K562 (cell line): Measurements from ENCODE around the gene SOX30. TPM values are rescaled to one million over a fixed set of nuclear protein-coding genes. Genes with fewer than 3 reads are reported as not detected.

ENCODE experiments used
- ATAC-seq: fragments of 200-7000 bp; cut with Tn5 transposase; 3 replicates; pipeline ENCODE4 v1.9.1; 2020; ENCODE audit warnings: moderate library complexity
- BruUV-seq: library from RNA; stranded (reverse); fragments of 400-500 nt; replicated peaks from 2 replicates; lab custom pipeline; 2021; lab: Mats Ljungman, UMichigan
- CTCF ChIA-PET: fragments of 300-600 bp; formaldehyde crosslinking; extraction: SDS; loops from one replicate; lab custom pipeline; 2021; ENCODE audit warnings: low intra/inter-chr PET ratio; lab: Yijun Ruan, JAX
- POLR2A ChIA-PET: fragments of 300-600, 350-650 bp; sonication (Branson Sonifier 250); formaldehyde crosslinking; extraction: SDS; loops from one replicate; lab custom pipeline; 2021; ENCODE audit warnings: antibody characterized with exemption, inconsistent platforms; lab: Yijun Ruan, JAX
- DNase-seq, 4 experiments: peaks; one replicate each; pipeline versions ENCODE4 v3.0.0 to v3.0.0-alpha.2; 2011 to 2018; ENCODE audit warnings: low spot score in 3 of 4, mixed read lengths in 3 of 4; ENCODE audit errors: extremely low read depth in 1 of 4
- FAIRE-seq: peaks from 2 replicates; lab custom pipeline; 2011; peaks lifted over from hg19 to GRCh38; lab: Jason Lieb, UNC
- H2AFZ ChIP-seq: 2 replicates; pipeline ENCODE4 v1.6.0; 2011; ENCODE audit warnings: low read depth, low read length, control low read depth, inconsistent platforms
- H3K27ac ChIP-seq: fragments of 200-600 bp; 3 replicates; pipeline ENCODE4 v1.8.0; 2011; ENCODE audit warnings: low read depth, mild to moderate bottlenecking, control low read depth, inconsistent platforms, low read length, moderate library complexity, mixed read lengths; ENCODE audit errors: extremely low read depth
- H3K27me3 ChIP-seq, 2 experiments: fragments of 300-600 bp in 1 of 2; 2 replicates in 1 of 2; 3 replicates in 1 of 2; pipeline versions ENCODE4 v1.6.0 to v1.8.0; 2011; ENCODE audit warnings: inconsistent platforms in 2 of 2, low read length in 2 of 2, mild to moderate bottlenecking in 1 of 2, mixed read lengths in 1 of 2, moderate library complexity in 1 of 2; ENCODE audit not compliant: control insufficient read depth in 2 of 2, insufficient read depth in 2 of 2
- H3K36me3 ChIP-seq: fragments of 300-600 bp; 3 replicates; pipeline ENCODE4 v1.8.0; 2011; ENCODE audit warnings: mild to moderate bottlenecking, low read length, inconsistent platforms; ENCODE audit not compliant: control insufficient read depth, insufficient read depth
- H3K4me1 ChIP-seq, 2 experiments: fragments of 200-600 bp in 1 of 2; replicated peaks in 1 of 2; 2 replicates in 1 of 2; 3 replicates in 1 of 2; pipeline versions ENCODE4 v1.5.1 to v1.8.0; 2011; ENCODE audit warnings: inconsistent platforms in 2 of 2, low read length in 2 of 2, mild to moderate bottlenecking in 1 of 2, mixed read lengths in 1 of 2, moderate library complexity in 1 of 2; ENCODE audit not compliant: control insufficient read depth in 2 of 2, insufficient read depth in 2 of 2
- H3K4me2 ChIP-seq: 2 replicates; pipeline ENCODE4 v1.6.1; 2011; ENCODE audit warnings: low read length, control low read depth, inconsistent platforms, mixed read lengths; ENCODE audit not compliant: insufficient read depth
- H3K4me3 ChIP-seq: fragments of 200-600 bp; sonication (generic), shearing (Covaris generic); 2 replicates; pipeline ENCODE4 v1.5.1; 2016; ENCODE audit warnings: control low read depth, inconsistent platforms
- H3K79me2 ChIP-seq: fragments of 200-600 bp; 3 replicates; pipeline ENCODE4 v1.8.0; 2011; ENCODE audit warnings: low read length, inconsistent platforms; ENCODE audit not compliant: control insufficient read depth, insufficient read depth
- H3K9ac ChIP-seq, 2 experiments: 2 replicates each; pipeline versions ENCODE4 v1.6.0 to v1.6.1; 2011; ENCODE audit warnings: low read depth in 2 of 2, low read length in 2 of 2, control low read depth in 1 of 2, inconsistent platforms in 1 of 2, mild to moderate bottlenecking in 1 of 2, mixed read lengths in 1 of 2; ENCODE audit not compliant: insufficient read depth in 1 of 2
- H3K9me1 ChIP-seq: one replicate; pipeline ENCODE4 v1.6.0; 2011; ENCODE audit warnings: inconsistent platforms, mild to moderate bottlenecking, low read length, moderate library complexity; ENCODE audit not compliant: control insufficient read depth, insufficient read depth
- H3K9me3 ChIP-seq: replicated peaks from 2 replicates; pipeline ENCODE4 v1.5.1; 2011; ENCODE audit warnings: low read depth, low read length, inconsistent platforms; ENCODE audit not compliant: control insufficient read depth, insufficient read depth
- H4K20me1 ChIP-seq: replicated peaks from 2 replicates; pipeline ENCODE4 v1.6.1; 2011; ENCODE audit warnings: low read length, inconsistent platforms, mixed read lengths; ENCODE audit not compliant: control insufficient read depth, insufficient read depth
- CBX3 ChIP-seq, 2 experiments: IDR thresholded peaks; 1 replicate in 1 of 2; 2 replicates in 1 of 2; pipeline ENCODE4 v1.6.1; 2012; ENCODE audit warnings: inconsistent platforms in 2 of 2, low read length in 2 of 2, borderline replicate concordance in 1 of 2, control low read depth in 1 of 2
- NR1H2 ChIP-seq: sonication (generic); formaldehyde crosslinking; IDR thresholded peaks from 2 replicates; pipeline ENCODE4 v1.4.0; 2020; ENCODE audit warnings: mild to moderate bottlenecking, missing genetic modification reagents
- RBM25 ChIP-seq: fragments of 200-400 bp; formaldehyde crosslinking; IDR thresholded peaks from 2 replicates; pipeline ENCODE4 v1.6.1; 2018; ENCODE audit warnings: low read length, low read depth, moderate library complexity; ENCODE audit not compliant: severe bottlenecking
- WGBS: fragments of 100-300 bp; shearing (Covaris generic); methylation state at CpG from one replicate; pipeline ENCODE4 v1.1.6; 2016; ENCODE audit warnings: low coverage, mixed read lengths; ENCODE audit not compliant: insufficient coverage; ENCODE audit errors: missing lambda C conversion rate; 5-methylcytosine and 5-hydroxymethylcytosine counted together
- in situ Hi-C: fragments of 300-500 bp; cut with MboI; formaldehyde crosslinking; loops from 4 replicates; pipeline ENCODE4 v1.15.0; 2018; ENCODE audit warnings: inconsistent platforms, mixed read lengths
- intact Hi-C: fragments of 100-400 bp; cut with micrococcal nuclease; formaldehyde crosslinking; loops from 2 replicates; pipeline ENCODE4 v1.14.2; 2022
- polyA plus RNA-seq, 8 experiments: library from polyadenylated mRNA; depleted of rRNA in 4 of 8; stranded (reverse) in 5 of 8; unstranded in 3 of 8; fragments of >200 nt; fragmentation: Nextera tagmentation in 2 of 8; fragmentation: Illumina TruSeq in 1 of 8; extraction: Ambion mirVana in 2 of 8; extraction: Trizol in 1 of 8; gene quantifications; 2 replicates each; pipeline versions ENCODE4 v1.2.1 to v1.2.3, GENCODE V29; 2011 to 2014; ENCODE audit warnings: inconsistent platforms in 1 of 8, missing spikeins in 1 of 8
- total RNA-seq, 7 experiments: library from RNA; depleted of rRNA in 6 of 7; stranded (reverse); fragments of >200 nt in 6 of 7; fragmentation: Illumina TruSeq in 2 of 7; extraction: Trizol in 2 of 7; gene quantifications; 2 replicates each; pipeline versions ENCODE4 v1.2.1 to v1.2.3, GENCODE V29; 2011 to 2021; ENCODE audit warnings: low replicate concordance in 1 of 7
- TF ChIP-seq, protein P1 (sequence below): fragments of 450-650 bp; IDR thresholded peaks from 2 replicates; pipeline ENCODE4 v1.6.1; 2016; ENCODE audit warnings: borderline replicate concordance

The SOX30 gene
- total and polyA plus RNA-seq, 9 of the 15 experiments (the other 6 are each of a cell fraction or from before 2014, with no cell fraction given), result not detected

DNA sequence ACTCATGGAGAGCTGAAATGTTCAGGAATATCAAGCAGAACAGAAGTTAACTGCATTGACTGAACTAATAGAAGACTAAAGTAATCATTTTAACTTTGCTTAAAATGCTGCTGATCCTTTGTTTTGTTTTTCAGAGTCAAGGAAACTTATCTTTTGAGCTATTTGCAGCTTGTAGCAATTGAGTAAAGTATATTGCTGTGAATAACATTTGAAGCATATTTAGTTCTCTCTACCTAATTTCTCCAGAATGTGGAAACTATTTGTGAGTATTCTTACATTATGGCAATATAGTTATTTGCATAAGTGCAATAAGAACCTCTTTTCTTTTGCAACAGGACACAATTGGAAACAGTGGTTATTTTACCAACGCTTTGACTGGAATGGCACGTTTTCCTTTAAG is 5.3 kb upstream of the SOX30 start:
- TF ChIP-seq, protein P1, sequence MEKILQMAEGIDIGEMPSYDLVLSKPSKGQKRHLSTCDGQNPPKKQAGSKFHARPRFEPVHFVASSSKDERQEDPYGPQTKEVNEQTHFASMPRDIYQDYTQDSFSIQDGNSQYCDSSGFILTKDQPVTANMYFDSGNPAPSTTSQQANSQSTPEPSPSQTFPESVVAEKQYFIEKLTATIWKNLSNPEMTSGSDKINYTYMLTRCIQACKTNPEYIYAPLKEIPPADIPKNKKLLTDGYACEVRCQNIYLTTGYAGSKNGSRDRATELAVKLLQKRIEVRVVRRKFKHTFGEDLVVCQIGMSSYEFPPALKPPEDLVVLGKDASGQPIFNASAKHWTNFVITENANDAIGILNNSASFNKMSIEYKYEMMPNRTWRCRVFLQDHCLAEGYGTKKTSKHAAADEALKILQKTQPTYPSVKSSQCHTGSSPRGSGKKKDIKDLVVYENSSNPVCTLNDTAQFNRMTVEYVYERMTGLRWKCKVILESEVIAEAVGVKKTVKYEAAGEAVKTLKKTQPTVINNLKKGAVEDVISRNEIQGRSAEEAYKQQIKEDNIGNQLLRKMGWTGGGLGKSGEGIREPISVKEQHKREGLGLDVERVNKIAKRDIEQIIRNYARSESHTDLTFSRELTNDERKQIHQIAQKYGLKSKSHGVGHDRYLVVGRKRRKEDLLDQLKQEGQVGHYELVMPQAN, result no peak
- TF ChIP-seq NR1H2 (CRISPR knock-in tag), result no peak
- peak in 1 of 2 experiments; percentile 48; a peak in 1 of 3 replicates for TF ChIP-seq CBX3 (IDR thresholded peaks at IDR 0.05; ENCODE audit: borderline replicate concordance in 1 of 2, low read length in 2 of 2)
- no peak for TF ChIP-seq RBM25
- TF ChIP-seq, all 486 proteins: peak for 1
- Histone ChIP-seq H3K9ac (no peak overlapping the region), H3K9me1 (no peaks in the 10 kb centered on the region), H2AFZ (no peak overlapping the region), H3K27ac (no peak overlapping the region), H3K36me3 (no peaks in the 10 kb centered on the region), H3K4me3 (no peak overlapping the region), H3K79me2 (no peaks in the 10 kb centered on the region), H4K20me1 (no peaks in the 10 kb centered on the region), H3K9me3 (no peaks in the 10 kb centered on the region), H3K4me1 (no peaks in the 10 kb centered on the region), H3K4me2 (no peak overlapping the region), H3K27me3 (no peaks in the 10 kb centered on the region; a peak in 1 of 5 replicates)
- intact Hi-C loops, result no loop called here
- FAIRE-seq (no peak), DNase-seq (no peak), ATAC-seq (no peak)
- ChIA-PET POLR2A (no interaction called here), CTCF (no interaction called here)
- in situ Hi-C loops, result no loop called here
- BruUV-seq, result no TSS peak
- 3% methylated on average over 2 of the region's 2 CpGs for WGBS
